Measurements from ENCODE around the gene AP1M1.

AP1M1 gene

DNA sequence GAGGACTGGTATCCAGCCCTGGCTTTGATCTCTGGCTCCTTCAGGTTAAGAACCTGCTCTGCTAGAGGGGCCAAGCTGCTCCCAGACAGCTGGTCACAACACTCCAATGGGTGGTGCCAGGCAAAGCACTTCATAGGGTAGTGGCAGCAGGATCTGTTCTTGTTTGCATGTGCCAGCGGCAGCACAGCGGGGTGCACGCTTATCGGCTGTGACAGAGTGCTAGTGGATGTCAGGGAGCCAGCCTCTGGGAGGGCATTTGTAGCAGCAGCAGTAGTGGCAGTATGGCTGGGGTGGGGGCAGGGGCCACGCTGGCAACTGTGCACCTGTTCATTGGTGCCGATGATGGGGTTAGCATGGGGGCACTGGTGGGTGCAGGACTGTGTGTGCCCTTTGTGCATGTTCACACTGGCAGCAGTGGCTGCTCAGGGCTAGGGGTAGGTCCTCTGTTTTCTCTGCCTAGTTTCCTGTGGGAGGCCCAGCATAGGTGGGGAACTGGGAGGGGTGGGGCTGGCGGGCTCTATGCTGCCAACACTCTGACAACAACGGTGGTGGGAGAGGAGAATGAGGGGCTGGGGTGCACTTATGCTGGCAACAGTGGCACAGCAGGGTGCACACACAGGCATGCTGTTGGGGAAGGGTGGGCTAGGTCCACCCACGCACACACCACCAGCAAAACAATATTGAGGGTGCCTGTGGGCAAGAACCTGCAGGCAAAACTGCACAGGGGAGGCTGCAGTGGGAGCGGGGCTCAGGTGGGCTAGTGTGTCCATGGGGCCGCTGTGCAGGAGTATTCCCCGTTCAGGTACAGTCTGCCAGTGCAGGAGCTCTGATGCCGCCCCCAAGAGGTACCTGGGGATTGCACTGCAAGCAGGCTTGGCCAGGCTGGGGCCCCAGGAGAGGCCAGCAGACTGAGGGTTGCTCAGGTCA is 19.3 kb downstream of the AP1M1 start:
- H3K27ac ChIP-seq (ENCODE audit: low read length), result no peak overlapping the region
- no peak overlapping the region for H3K4me3 ChIP-seq (ENCODE audit: low read length)
- no peaks in the 10 kb centered on the region for H3K4me1 ChIP-seq (ENCODE audit: insufficient read depth, low read length)
- no peak overlapping the region for H3K9ac ChIP-seq (ENCODE audit: low read depth, low read length)
- H3K36me3 ChIP-seq (ENCODE audit: insufficient read depth, low read depth, low read length), result peaks cover 19% of the 10 kb centered on the region
- H3K9me3 ChIP-seq (ENCODE audit: insufficient read depth, low read depth, low read length), result peaks cover 24% of the 10 kb centered on the region
- no peaks in the 10 kb centered on the region for H3K27me3 ChIP-seq (ENCODE audit: insufficient read depth, low read length)

- H3K9ac ChIP-seq (ENCODE audit: low read depth, low read length), result no peak overlapping the region
- no peak overlapping the region for H3K27ac ChIP-seq (ENCODE audit: low read length)
- no peaks in the 10 kb centered on the region for H3K4me1 ChIP-seq (ENCODE audit: insufficient read depth, low read length)
- H3K27me3 ChIP-seq (ENCODE audit: insufficient read depth, low read length), result no peaks in the 10 kb centered on the region
- H3K9me3 ChIP-seq (ENCODE audit: insufficient read depth, low read depth, low read length), result peaks cover 25% of the 10 kb centered on the region
- H3K4me3 ChIP-seq (ENCODE audit: low read length), result no peak overlapping the region
- peaks cover 23% of the 10 kb centered on the region for H3K36me3 ChIP-seq (ENCODE audit: insufficient read depth, low read depth, low read length)
Measured at GRCh38 chr19:16217716-16218451, 20.2 kb downstream of the AP1M1 start.

GRCh38 chr19:16218851-16219250 is 21.1 kb downstream of the AP1M1 start:
- Histone ChIP-seq H3K27me3 (ENCODE audit: insufficient read depth, low read length) (no peaks in the 10 kb centered on the region), H3K27ac (ENCODE audit: low read length) (no peak overlapping the region), H3K4me3 (ENCODE audit: low read length) (no peak overlapping the region), H3K4me1 (ENCODE audit: insufficient read depth, low read length) (no peaks in the 10 kb centered on the region), H3K9ac (ENCODE audit: low read depth, low read length) (no peak overlapping the region), H3K36me3 (ENCODE audit: insufficient read depth, low read depth, low read length) (peaks cover 29% of the 10 kb centered on the region), H3K9me3 (ENCODE audit: insufficient read depth, low read depth, low read length) (peaks cover 25% of the 10 kb centered on the region)

DNA sequence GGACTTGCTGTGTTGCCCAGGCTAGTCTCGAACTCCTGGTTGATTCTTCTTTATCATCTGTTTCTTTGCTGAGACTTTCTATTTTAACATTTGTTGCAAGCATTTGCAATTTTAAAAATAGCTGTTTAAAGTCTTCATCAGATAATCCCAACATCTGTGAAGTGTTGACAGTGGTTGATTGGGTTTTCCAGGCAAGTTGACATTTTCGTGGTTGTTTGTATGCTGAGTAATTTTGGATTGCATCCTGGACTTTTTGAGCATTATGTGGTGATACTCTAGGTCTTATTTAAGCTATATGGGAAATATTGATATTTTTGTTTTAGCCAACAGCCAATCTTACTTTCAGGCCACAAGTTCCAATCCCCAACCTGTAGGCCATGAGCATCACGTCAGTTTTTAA is 25.1 kb downstream of the AP1M1 start:
- no peaks in the 10 kb centered on the region for H3K4me1 ChIP-seq (ENCODE audit: insufficient read depth, low read length)
- H3K36me3 ChIP-seq (ENCODE audit: insufficient read depth, low read depth, low read length), result peaks cover 29% of the 10 kb centered on the region
- H3K27me3 ChIP-seq (ENCODE audit: insufficient read depth, low read length), result no peaks in the 10 kb centered on the region
- no peak overlapping the region for H3K4me3 ChIP-seq (ENCODE audit: low read length)
- H3K27ac ChIP-seq (ENCODE audit: low read length), result no peak overlapping the region
- peaks cover 25% of the 10 kb centered on the region for H3K9me3 ChIP-seq (ENCODE audit: insufficient read depth, low read depth, low read length)
- H3K9ac ChIP-seq (ENCODE audit: low read depth, low read length), result no peak overlapping the region

DNA sequence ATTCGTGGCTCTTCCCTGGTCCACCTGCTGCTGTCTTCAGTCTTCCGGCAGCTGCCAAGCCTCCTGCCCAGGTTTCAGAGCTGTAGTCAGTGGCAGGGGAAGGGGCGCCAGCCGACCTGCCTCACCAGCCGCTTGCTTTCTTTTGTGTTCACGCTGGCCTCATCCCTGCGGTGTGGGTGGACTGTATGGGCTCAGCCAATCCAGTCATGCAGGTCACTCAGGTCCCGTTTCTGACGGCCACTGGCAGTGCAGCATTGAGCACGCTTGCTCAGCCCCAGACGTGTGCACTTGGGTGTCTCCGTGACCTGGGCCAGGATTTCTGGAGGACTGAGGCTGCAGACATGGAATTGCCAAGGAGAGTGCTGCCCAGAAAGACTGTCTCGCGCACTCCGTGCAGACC is 26.0 kb downstream of the AP1M1 start:
- peaks cover 31% of the 10 kb centered on the region for H3K36me3 ChIP-seq (ENCODE audit: insufficient read depth, low read depth, low read length)
- no peaks in the 10 kb centered on the region for H3K27me3 ChIP-seq (ENCODE audit: insufficient read depth, low read length)
- no peaks in the 10 kb centered on the region for H3K4me1 ChIP-seq (ENCODE audit: insufficient read depth, low read length)
- no peak overlapping the region for H3K9ac ChIP-seq (ENCODE audit: low read depth, low read length)
- H3K27ac ChIP-seq (ENCODE audit: low read length), result no peak overlapping the region
- no peak overlapping the region for H3K4me3 ChIP-seq (ENCODE audit: low read length)
- H3K9me3 ChIP-seq (ENCODE audit: insufficient read depth, low read depth, low read length), result peaks cover 25% of the 10 kb centered on the region

DNA sequence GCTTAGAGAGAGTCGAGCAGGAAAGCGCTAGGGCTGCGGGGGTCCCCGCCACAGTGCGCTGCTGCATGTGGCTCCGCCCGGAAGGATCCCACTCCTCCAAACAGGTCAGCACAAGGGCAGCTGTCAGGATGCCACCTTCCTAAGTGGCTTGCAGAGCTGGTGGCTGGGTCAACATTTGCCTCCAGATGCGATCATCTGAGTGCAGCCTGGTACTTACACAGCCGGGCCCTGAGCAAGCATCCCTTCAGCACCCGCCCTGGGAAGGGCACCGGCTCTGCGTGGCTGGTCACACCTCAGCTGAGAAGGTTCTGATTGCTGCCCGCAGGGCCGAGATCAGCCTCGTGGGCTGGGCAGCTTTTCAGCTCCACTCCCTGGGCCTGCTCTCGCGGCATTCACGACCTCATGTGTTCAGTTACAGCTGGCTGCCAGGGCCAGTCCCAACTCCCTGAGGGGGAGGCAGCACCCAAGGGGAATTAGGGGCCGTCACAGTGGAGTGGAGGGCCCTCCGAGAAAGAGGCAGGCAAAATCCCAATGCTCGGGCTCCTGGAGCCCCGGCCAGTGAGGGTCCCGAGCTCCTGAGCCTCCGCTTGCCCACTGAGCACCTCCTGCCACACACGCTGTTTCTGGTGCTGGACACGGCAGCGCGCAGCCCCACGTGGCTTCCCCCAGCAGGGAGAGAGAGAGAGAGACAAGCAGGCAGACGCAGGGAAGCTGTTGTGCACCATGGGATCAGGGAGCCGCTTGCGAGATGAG is 26.8 kb downstream of the AP1M1 start:
- Histone ChIP-seq H3K9me3 (ENCODE audit: insufficient read depth, low read depth, low read length) (peaks cover 25% of the 10 kb centered on the region), H3K9ac (ENCODE audit: low read depth, low read length) (no peak overlapping the region), H3K4me3 (ENCODE audit: low read length) (no peak overlapping the region), H3K4me1 (ENCODE audit: insufficient read depth, low read length) (no peaks in the 10 kb centered on the region), H3K27ac (ENCODE audit: low read length) (no peak overlapping the region), H3K36me3 (ENCODE audit: insufficient read depth, low read depth, low read length) (peaks cover 34% of the 10 kb centered on the region), H3K27me3 (ENCODE audit: insufficient read depth, low read length) (no peaks in the 10 kb centered on the region)

GRCh38 chr19:16225279-16226183 is 27.8 kb downstream of the AP1M1 start:
- Histone ChIP-seq H3K36me3 (ENCODE audit: insufficient read depth, low read depth, low read length) (peaks cover 28% of the 10 kb centered on the region), H3K27me3 (ENCODE audit: insufficient read depth, low read length) (no peaks in the 10 kb centered on the region), H3K9me3 (ENCODE audit: insufficient read depth, low read depth, low read length) (peaks cover 16% of the 10 kb centered on the region), H3K9ac (ENCODE audit: low read depth, low read length) (no peak overlapping the region), H3K4me3 (ENCODE audit: low read length) (no peak overlapping the region), H3K4me1 (ENCODE audit: insufficient read depth, low read length) (no peaks in the 10 kb centered on the region), H3K27ac (ENCODE audit: low read length) (no peak overlapping the region)

- Histone ChIP-seq H3K27ac (ENCODE audit: low read length) (no peak overlapping the region), H3K4me1 (ENCODE audit: insufficient read depth, low read length) (no peaks in the 10 kb centered on the region), H3K4me3 (ENCODE audit: low read length) (no peak overlapping the region), H3K9me3 (ENCODE audit: insufficient read depth, low read depth, low read length) (peaks cover 9% of the 10 kb centered on the region), H3K27me3 (ENCODE audit: insufficient read depth, low read length) (no peaks in the 10 kb centered on the region), H3K9ac (ENCODE audit: low read depth, low read length) (no peak overlapping the region), H3K36me3 (ENCODE audit: insufficient read depth, low read depth, low read length) (peaks cover 22% of the 10 kb centered on the region)
Measured at GRCh38 chr19:16226184-16226591, 28.5 kb downstream of the AP1M1 start.

DNA sequence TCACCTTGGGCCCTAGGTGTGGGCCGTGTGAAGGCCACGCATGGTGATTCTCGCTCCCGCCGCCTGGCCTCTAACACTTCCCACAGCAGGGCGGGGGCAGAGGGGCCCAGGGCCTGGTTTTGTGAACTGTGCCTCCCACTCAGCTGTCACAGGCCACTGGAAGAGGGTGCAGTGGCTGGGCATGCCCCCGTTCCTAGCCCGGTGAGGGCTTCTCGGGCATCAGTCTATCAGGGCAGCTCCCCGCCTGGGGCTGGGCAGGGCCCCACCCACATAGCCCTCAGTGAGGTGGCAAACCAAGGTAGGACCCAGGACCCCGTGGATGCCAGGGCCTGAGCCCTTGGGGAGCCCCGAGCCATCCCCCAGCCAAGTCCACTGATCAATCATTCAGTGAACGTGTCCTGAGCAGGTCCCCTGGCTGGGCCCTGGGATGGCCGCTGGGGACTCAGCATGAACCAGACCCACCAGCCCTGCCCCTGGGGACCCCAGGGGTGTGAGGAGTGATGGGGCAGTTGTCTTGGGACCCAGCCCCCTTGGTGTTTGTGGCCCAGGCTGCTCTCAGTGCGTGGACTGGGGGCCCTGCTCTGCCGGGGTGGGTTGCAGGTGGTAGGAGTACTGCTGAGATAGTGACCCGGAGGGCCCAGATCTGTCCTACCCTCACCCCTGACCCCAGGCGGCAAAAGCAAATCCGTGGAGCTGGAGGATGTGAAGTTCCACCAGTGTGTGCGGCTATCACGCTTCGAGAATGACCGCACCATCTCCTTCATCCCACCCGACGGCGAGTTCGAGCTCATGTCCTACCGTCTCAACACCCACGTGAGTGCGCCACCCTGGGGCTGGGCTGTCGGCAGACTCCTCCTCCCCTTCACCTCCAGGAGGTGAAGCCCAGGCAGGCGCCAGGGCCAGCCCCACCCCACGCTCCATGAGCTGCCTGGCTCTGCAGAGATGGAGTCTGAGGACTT is 29.4 kb downstream of the AP1M1 start:
- peaks cover 15% of the 10 kb centered on the region for H3K36me3 ChIP-seq (ENCODE audit: insufficient read depth, low read depth, low read length)
- H3K9ac ChIP-seq (ENCODE audit: low read depth, low read length), result no peak overlapping the region
- no peak overlapping the region for H3K27ac ChIP-seq (ENCODE audit: low read length)
- no peaks in the 10 kb centered on the region for H3K9me3 ChIP-seq (ENCODE audit: insufficient read depth, low read depth, low read length)
- no peaks in the 10 kb centered on the region for H3K27me3 ChIP-seq (ENCODE audit: insufficient read depth, low read length)
- no peak overlapping the region for H3K4me3 ChIP-seq (ENCODE audit: low read length)
- H3K4me1 ChIP-seq (ENCODE audit: insufficient read depth, low read length), result no peaks in the 10 kb centered on the region

Measured in iPS-20b (cell line).